RWPE1 (cell line): ENCODE measurements around the gene NLRP1.

Experiments used
- CTCF ChIA-PET: fragments of 350-600 bp; sonication (Branson Sonifier 250); formaldehyde crosslinking; extraction: SDS; loops from one replicate; lab custom pipeline; 2021; lab: Yijun Ruan, JAX
- POLR2A ChIA-PET: fragments of 400-600 bp; formaldehyde crosslinking; extraction: SDS; loops from one replicate; lab custom pipeline; 2020; ENCODE audit warnings: antibody characterized with exemption; ENCODE audit not compliant: low non-redundant PET; lab: Yijun Ruan, JAX
- DNase-seq: peaks from one replicate; pipeline ENCODE4 v3.0.0; 2012; ENCODE audit warnings: low spot score
- H3K27ac ChIP-seq: fragments of 450-650 bp; 2 replicates; pipeline ENCODE4 v1.5.1; 2017
- TF ChIP-seq, protein P1 (sequence below): fragments of 450-650 bp; conservative IDR thresholded peaks from 2 replicates; pipeline ENCODE4 v1.5.1; 2017; ENCODE audit warnings: low read depth, mild to moderate bottlenecking

NLRP1 gene

GRCh38 chr17:5508810-5509209 is 75.5 kb downstream of the NLRP1 start:
- TF ChIP-seq, protein P1, sequence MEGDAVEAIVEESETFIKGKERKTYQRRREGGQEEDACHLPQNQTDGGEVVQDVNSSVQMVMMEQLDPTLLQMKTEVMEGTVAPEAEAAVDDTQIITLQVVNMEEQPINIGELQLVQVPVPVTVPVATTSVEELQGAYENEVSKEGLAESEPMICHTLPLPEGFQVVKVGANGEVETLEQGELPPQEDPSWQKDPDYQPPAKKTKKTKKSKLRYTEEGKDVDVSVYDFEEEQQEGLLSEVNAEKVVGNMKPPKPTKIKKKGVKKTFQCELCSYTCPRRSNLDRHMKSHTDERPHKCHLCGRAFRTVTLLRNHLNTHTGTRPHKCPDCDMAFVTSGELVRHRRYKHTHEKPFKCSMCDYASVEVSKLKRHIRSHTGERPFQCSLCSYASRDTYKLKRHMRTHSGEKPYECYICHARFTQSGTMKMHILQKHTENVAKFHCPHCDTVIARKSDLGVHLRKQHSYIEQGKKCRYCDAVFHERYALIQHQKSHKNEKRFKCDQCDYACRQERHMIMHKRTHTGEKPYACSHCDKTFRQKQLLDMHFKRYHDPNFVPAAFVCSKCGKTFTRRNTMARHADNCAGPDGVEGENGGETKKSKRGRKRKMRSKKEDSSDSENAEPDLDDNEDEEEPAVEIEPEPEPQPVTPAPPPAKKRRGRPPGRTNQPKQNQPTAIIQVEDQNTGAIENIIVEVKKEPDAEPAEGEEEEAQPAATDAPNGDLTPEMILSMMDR: no peak
- ChIA-PET CTCF (no interaction called here), POLR2A (no interaction called here)
- no peak for DNase-seq
- no peak overlapping the region for H3K27ac ChIP-seq

GRCh38 chr17:5506307-5506706 is 78.0 kb downstream of the NLRP1 start:
- ChIA-PET POLR2A (interaction anchor here (0.6 kb wide), 1 partner anchor 28 kb away, joined by 3 read pairs; no protein-coding TSS in a partner anchor), CTCF (no interaction called here)
- no peak for DNase-seq
- no peak overlapping the region for H3K27ac ChIP-seq
- TF ChIP-seq, protein P1: no peak

GRCh38 chr17:5502552-5502951 is 81.8 kb downstream of the NLRP1 start:
- H3K27ac ChIP-seq: no peak overlapping the region
- no peak for DNase-seq
- ChIA-PET POLR2A (no interaction called here), CTCF (no interaction called here)
- TF ChIP-seq, protein P1: no peak

GRCh38 chr17:5501685-5502084 is 82.6 kb downstream of the NLRP1 start:
- POLR2A ChIA-PET: no interaction called here
- CTCF ChIA-PET: interaction anchor here (0.6 kb wide), 1 partner anchor 16 kb away, joined by 3 read pairs; no protein-coding TSS in a partner anchor
- DNase-seq: no peak
- H3K27ac ChIP-seq: no peak overlapping the region; the same call in 1 of the 2 replicates
- TF ChIP-seq, protein P1: no peak

- H3K27ac ChIP-seq: no peak overlapping the region
- ChIA-PET POLR2A (no interaction called here), CTCF (interaction anchor here (0.6 to 0.7 kb wide), 3 partner anchors 15 to 1095 kb away, joined by 3 read pairs; no protein-coding TSS in a partner anchor)
- TF ChIP-seq, protein P1: no peak
- DNase-seq: peak; percentile 53
Observed at GRCh38 chr17:5500589-5501391, 83.5 kb downstream of the NLRP1 start.

DNA sequence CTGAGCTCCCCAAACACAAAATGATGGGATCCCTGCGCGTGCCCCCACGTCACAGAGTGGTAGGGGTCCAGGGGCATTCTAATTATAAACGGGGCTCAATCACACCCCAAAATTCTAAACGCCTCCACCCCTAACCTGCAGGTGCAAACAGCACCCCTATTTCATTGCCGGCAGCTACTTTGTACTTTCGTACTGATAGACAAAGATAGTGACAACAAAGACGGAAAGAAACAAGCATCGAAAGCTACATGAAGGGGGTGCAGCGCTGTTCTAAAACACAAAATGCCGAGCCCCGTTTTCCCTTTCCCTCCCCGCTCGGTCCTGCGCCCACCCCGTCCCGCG is 84.1 kb downstream of the NLRP1 start:
- ChIA-PET CTCF (interaction anchor here (0.6 to 1.2 kb wide), 2 partner anchors 15 to 61 kb away, joined by 3 read pairs; partner anchors contain the start of gene C1QBP), POLR2A (no interaction called here)
- no peak for DNase-seq
- TF ChIP-seq, protein P1: no peak
- H3K27ac ChIP-seq: no peak overlapping the region
